NCI-H2196 treated with DMSO at 0.1 percent for 48 hours (cell line): ENCODE measurements around the gene ARID5B.
"Not testable (repeated sequence)": the region's sequence is repeated elsewhere in the genome, so short reads cannot be mapped to it uniquely, and the experiment has no call there.

Source experiments
- DNase-seq: peaks from one replicate; lab custom pipeline; 2025; ENCODE audit not compliant: unreplicated experiment; lab: John Stamatoyannopoulos, UW

The ARID5B gene

GRCh38 chr10:61900829-61901792, at the start of gene ARID5B:
Gene ARID5B, plus strand, starts transcription at chr10:61901699. Its CDS starts 11 bp downstream, at chr10:61901710.
- no peak for DNase-seq

DNA sequence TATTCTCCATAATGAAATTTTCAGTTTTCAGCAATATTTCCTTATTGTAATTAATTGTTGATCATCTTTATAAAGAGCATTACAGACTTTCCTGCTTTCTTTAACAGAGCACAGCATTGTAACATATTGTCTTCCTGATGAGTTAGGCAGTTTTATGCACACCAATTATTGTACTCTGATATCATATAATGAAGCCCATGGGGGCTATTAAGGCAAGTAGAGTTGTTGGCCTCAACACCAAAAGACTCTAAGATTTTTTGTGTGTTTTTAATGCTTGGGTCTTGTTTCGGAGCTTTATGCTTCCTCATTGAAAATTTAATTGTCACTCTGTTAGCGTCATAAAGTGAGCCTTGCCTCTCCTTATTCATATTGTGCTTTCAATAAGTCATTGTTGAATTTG, 49.2 kb upstream of the ARID5B start:
- no peak for DNase-seq

GRCh38 chr10:61855771-61856170, 45.7 kb upstream of the ARID5B start:
- DNase-seq, result no peak

DNA sequence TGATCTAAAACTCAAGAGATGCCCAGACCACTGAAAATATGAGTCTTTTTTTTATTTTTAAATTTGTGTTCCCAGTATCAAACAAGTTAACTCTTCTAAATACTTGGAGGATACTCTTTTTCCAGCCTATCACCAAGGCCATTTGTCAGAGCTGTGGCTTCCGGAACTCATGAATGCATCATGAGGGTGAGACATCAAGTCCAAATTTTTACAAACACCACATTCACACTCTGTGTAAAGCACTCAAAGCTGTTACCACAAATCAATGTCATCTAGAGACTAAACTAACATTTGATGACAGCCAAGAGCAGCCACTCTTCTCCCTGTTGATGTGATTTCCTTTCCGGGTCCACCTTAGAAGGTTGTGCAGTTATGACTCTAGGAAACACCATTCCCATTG, 43.8 kb upstream of the ARID5B start:
- DNase-seq, result no peak

GRCh38 chr10:61859786-61860185, 41.7 kb upstream of the ARID5B start:
- DNase-seq, result no peak

GRCh38 chr10:61860964-61861758, 40.3 kb upstream of the ARID5B start:
- no peak for DNase-seq

- DNase-seq, result no peak
These were observed 37.5 kb upstream of the ARID5B start for GRCh38 chr10:61863981-61864380.

- DNase-seq, result no peak
These were observed 34.7 kb upstream of the ARID5B start for GRCh38 chr10:61866700-61867368.

DNA sequence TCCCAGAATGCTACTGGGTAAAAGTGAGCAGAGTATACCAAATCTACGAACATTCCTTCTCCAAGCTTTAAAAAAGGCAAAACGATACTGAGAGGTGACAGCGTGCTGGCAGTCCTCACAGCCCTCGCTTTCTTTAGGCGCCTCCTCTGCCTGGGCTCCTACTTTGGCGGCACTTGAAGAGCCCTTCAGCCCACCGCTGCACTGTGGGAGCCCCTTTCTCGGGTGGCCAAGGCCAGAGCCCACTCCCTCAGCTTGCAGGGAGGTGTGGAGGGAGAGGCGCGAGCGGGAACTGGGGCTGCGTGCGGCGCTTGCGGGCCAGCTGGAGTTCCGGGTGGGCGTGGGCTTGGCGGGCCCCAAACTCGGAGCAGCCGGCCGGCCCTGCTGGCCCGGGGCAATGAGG, 34.1 kb upstream of the ARID5B start:
- DNase-seq, result not testable (repeated sequence)

DNA sequence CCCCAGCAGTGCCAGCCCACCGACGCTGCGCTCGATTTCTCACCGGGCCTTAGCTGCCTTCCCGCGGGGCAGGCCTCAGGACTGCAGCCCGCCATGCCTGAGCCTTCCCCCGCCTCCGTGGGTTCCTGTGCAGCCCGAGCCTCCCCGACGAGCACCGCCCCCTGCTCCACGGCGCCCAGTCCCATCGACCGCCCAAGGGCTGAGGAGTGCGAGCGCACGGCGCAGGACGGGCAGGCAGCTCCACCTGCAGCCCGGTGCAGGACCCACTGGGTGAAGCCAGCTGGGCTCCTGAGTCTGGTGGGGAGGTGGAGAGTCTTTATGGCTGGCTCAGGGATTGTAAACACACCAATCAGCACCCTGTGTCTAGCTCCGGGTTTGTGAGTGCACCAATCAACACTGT, 33.7 kb upstream of the ARID5B start:
- DNase-seq, result not testable (repeated sequence)

GRCh38 chr10:61869041-61869675, 32.3 kb upstream of the ARID5B start:
- DNase-seq, result no peak

GRCh38 chr10:61869774-61870525, 31.5 kb upstream of the ARID5B start:
- DNase-seq, result no peak

DNA sequence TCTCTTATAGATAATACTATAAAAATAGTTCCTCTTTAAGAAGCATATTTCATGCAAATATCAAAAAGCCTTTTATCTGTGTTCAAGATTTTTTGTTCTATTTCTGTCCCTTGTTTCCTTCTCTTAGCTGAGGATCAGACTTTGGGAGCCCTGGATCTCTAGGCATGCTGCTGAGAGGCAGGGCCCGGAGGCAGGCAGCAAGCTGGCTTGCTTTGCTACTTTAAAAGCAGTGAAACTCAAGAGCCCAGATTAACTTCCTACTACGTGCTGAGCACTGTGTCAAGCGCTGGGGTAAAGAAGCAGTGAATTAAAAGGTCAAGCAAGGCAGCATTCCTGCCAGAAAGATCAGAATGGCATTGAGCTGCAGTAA, 31.0 kb upstream of the ARID5B start:
- no peak for DNase-seq

- no peak for DNase-seq
These were observed 30.0 kb upstream of the ARID5B start for GRCh38 chr10:61871487-61871886.

- no peak for DNase-seq
These were observed 23.4 kb upstream of the ARID5B start for GRCh38 chr10:61877887-61878739.

GRCh38 chr10:61878740-61879068, 22.8 kb upstream of the ARID5B start:
- no peak for DNase-seq

- DNase-seq, result no peak
These were observed 18.7 kb upstream of the ARID5B start for GRCh38 chr10:61882621-61883370.

- no peak for DNase-seq
These were observed 18.0 kb upstream of the ARID5B start for GRCh38 chr10:61883371-61884025.
